K562 (cell line): ENCODE data around the gene AKNAD1. TPM values are rescaled to one million over a fixed set of nuclear protein-coding genes. Genes with fewer than 3 reads are reported as not detected.

ENCODE experiments used
- BHLHE40 ChIP-seq: IDR thresholded peaks from 2 replicates; pipeline ENCODE4 v1.6.1; 2011; ENCODE audit warnings: low read length, improper control_type of control experiment
- CCNT2 ChIP-seq: IDR thresholded peaks from 2 replicates; pipeline ENCODE4 v1.6.1; 2011; ENCODE audit warnings: borderline replicate concordance, low read depth, mild to moderate bottlenecking, moderate library complexity, mixed read lengths, low read length; ENCODE audit not compliant: insufficient read length; ENCODE audit errors: extremely low read depth
- ELF2 ChIP-seq: fragments of 250-450 bp; sonication (Bioruptor Pico); IDR thresholded peaks from 2 replicates; pipeline ENCODE4 v1.5.0; 2021; ENCODE audit warnings: mild to moderate bottlenecking
- FOXK2 ChIP-seq, 2 experiments: fragments of 450-650 bp; IDR thresholded peaks in 1 of 2; conservative IDR thresholded peaks in 1 of 2; 2 replicates each; pipeline ENCODE4 v1.6.1; 2016; ENCODE audit warnings: low read depth in 2 of 2, mild to moderate bottlenecking in 1 of 2
- HBP1 ChIP-seq: fragments of 450-650 bp; formaldehyde crosslinking; IDR thresholded peaks from 2 replicates; pipeline ENCODE4 v1.4.0; 2022; ENCODE audit warnings: missing genetic modification characterization
- PBX2 ChIP-seq, 2 experiments: IDR thresholded peaks in 1 of 2; conservative IDR thresholded peaks in 1 of 2; 2 replicates each; pipeline ENCODE4 v1.6.1; 2016; ENCODE audit warnings: low read depth in 2 of 2, mild to moderate bottlenecking in 1 of 2, missing compliant biosample characterization in 1 of 2, missing genetic modification characterization in 1 of 2, moderate library complexity in 1 of 2
- POLR3G ChIP-seq: IDR thresholded peaks from 2 replicates; pipeline ENCODE4 v1.6.1; 2011; ENCODE audit not compliant: insufficient read length, insufficient replicate concordance; ENCODE audit errors: extremely low read depth
- RNF2 ChIP-seq: sonication (generic); IDR thresholded peaks from 2 replicates; pipeline ENCODE4 v1.6.1; 2016
- SREBF2 ChIP-seq: sonication (generic); formaldehyde crosslinking; IDR thresholded peaks from 2 replicates; pipeline ENCODE4 v1.4.0; 2020; ENCODE audit warnings: mild to moderate bottlenecking, missing genetic modification reagents
- TEAD4 ChIP-seq, 2 experiments: sonication (generic) in 1 of 2; formaldehyde crosslinking in 1 of 2; IDR thresholded peaks; 2 replicates each; pipeline versions ENCODE4 v1.6.1 to v1.8.0; 2012 to 2022; ENCODE audit warnings: borderline replicate concordance in 1 of 2, inconsistent platforms in 1 of 2, low read length in 1 of 2, mild to moderate bottlenecking in 1 of 2, missing genetic modification reagents in 1 of 2
- YBX1 ChIP-seq: fragments of 450-650 bp; IDR thresholded peaks from 2 replicates; pipeline ENCODE4 v1.7.1; 2016; ENCODE audit warnings: mild to moderate bottlenecking
- ZBTB34 ChIP-seq: fragments of 250-450 bp; sonication (Bioruptor Pico); IDR thresholded peaks from 2 replicates; pipeline ENCODE4 v1.8.0; 2021; ENCODE audit warnings: mild to moderate bottlenecking, moderate library complexity
- ZNF217 ChIP-seq: sonication (generic); formaldehyde crosslinking; IDR thresholded peaks from 2 replicates; pipeline ENCODE4 v1.8.0; 2022; ENCODE audit warnings: mild to moderate bottlenecking, missing genetic modification reagents
- ZNF224 ChIP-seq: sonication (generic); formaldehyde crosslinking; IDR thresholded peaks from 2 replicates; pipeline ENCODE4 v1.8.0; 2022; ENCODE audit warnings: mild to moderate bottlenecking, missing genetic modification reagents
- ZNF583 ChIP-seq: fragments of 250-450 bp; sonication (Bioruptor Pico); IDR thresholded peaks from 2 replicates; pipeline ENCODE4 v1.4.0; 2020
- polyA plus RNA-seq, 8 experiments: library from polyadenylated mRNA; depleted of rRNA in 4 of 8; stranded (reverse) in 5 of 8; unstranded in 3 of 8; fragments of >200 nt; fragmentation: Nextera tagmentation in 2 of 8; fragmentation: Illumina TruSeq in 1 of 8; extraction: Ambion mirVana in 2 of 8; extraction: Trizol in 1 of 8; gene quantifications; 2 replicates each; pipeline versions ENCODE4 v1.2.1 to v1.2.3, GENCODE V29; 2011 to 2014; ENCODE audit warnings: inconsistent platforms in 1 of 8, missing spikeins in 1 of 8
- total RNA-seq, 7 experiments: library from RNA; depleted of rRNA in 6 of 7; stranded (reverse); fragments of >200 nt in 6 of 7; fragmentation: Illumina TruSeq in 2 of 7; extraction: Trizol in 2 of 7; gene quantifications; 2 replicates each; pipeline versions ENCODE4 v1.2.1 to v1.2.3, GENCODE V29; 2011 to 2021; ENCODE audit warnings: low replicate concordance in 1 of 7

AKNAD1 gene
- total and polyA plus RNA-seq, 9 of the 15 experiments (the other 6 are each of a cell fraction or from before 2014, with no cell fraction given) = 0.13 to 0.30 TPM; not detected in 7

GRCh38 chr1:108829498-108829916 is 27.4 kb downstream of the AKNAD1 start (continued):
- TF ChIP-seq TEAD4 (IDR thresholded peaks at IDR 0.05; ENCODE audit: low read length) (no peak), TEAD4 (CRISPR knock-in tag; IDR thresholded peaks at IDR 0.05; ENCODE audit: borderline replicate concordance) (no peak), SREBF2 (CRISPR knock-in tag) (no peak), CCNT2 (no peak), BHLHE40 (no peak), ZNF583 (CRISPR knock-in tag) (no peak), ZBTB34 (CRISPR knock-in tag) (no peak), RNF2 (no peak), YBX1 (no peak), ZNF217 (CRISPR knock-in tag) (no peak), ELF2 (CRISPR knock-in tag) (no peak), POLR3G (no peak), HBP1 (no peak), ZNF224 (no peak), FOXK2 (conservative IDR thresholded peaks at IDR 0.05 in 1 of 2, IDR thresholded peaks at IDR 0.05 in 1 of 2; ENCODE audit: low read depth in 2 of 2) (no peak), PBX2 (CRISPR knock-in tag; IDR thresholded peaks at IDR 0.05; ENCODE audit: low read depth) (no peak), PBX2 (tag; conservative IDR thresholded peaks at IDR 0.05; ENCODE audit: low read depth) (no peak)
- TF ChIP-seq, all 486 proteins: peak for 0
